Gastrocnemius medialis (tissue), 4 donors: ENCODE data around the gene SNX32. TPM values are rescaled to one million over a fixed set of nuclear protein-coding genes. Genes with fewer than 3 reads are reported as not detected.

ENCODE experiments used
- ATAC-seq, 2 donors: fragments of 150-250 bp; one replicate each; pipeline ENCODE4 v1.9.1; 2016
- DNase-seq, 2 donors: peaks; one replicate each; pipeline ENCODE4 v3.0.0-alpha.2; 2019
- H3K27ac ChIP-seq, 4 donors: fragments of 200-600 bp; sonication (generic); 1 replicate in 1 of 4; 2 replicates in 3 of 4; pipeline ENCODE4 v1.5.1; 2016 to 2018; ENCODE audit warnings: mild to moderate bottlenecking in 2 of 4, moderate library complexity in 1 of 4
- H3K27me3 ChIP-seq, 3 donors: fragments of 200-600 bp; sonication (generic) in 2 of 3; 1 replicate in 1 of 3; 2 replicates in 2 of 3; pipeline versions ENCODE4 v1.5.1 to v1.6.0; 2016 to 2019; ENCODE audit warnings: mild to moderate bottlenecking in 1 of 3, moderate library complexity in 1 of 3
- H3K36me3 ChIP-seq, 2 donors: fragments of 200-600 bp; sonication (generic) in 1 of 2; one replicate each; pipeline ENCODE4 v1.5.1; 2017 to 2018
- H3K4me1 ChIP-seq, 2 donors: fragments of 200-600 bp; sonication (generic) in 1 of 2; one replicate each; pipeline ENCODE4 v1.5.1; 2016 to 2017; ENCODE audit warnings: mild to moderate bottlenecking in 2 of 2
- H3K4me3 ChIP-seq, 4 donors: fragments of 200-600 bp; sonication (generic) in 3 of 4; 1 replicate in 1 of 4; 2 replicates in 3 of 4; pipeline ENCODE4 v1.5.1; 2016 to 2019; ENCODE audit warnings: mild to moderate bottlenecking in 2 of 4
- H3K9me3 ChIP-seq, 3 donors: fragments of 200-600 bp; sonication (generic) in 2 of 3; 1 replicate in 1 of 3; 2 replicates in 2 of 3; pipeline ENCODE4 v1.5.1; 2016 to 2019
- CTCF ChIP-seq, 5 experiments: fragments of 450-650 bp in 3 of 5; fragments of 200-600 bp in 2 of 5; sonication (generic) in 2 of 5; IDR thresholded peaks in 4 of 5; conservative IDR thresholded peaks in 1 of 5; 1 replicate in 4 of 5; 2 replicates in 1 of 5; pipeline ENCODE4 v1.5.1; 2016 to 2019; ENCODE audit warnings: antibody characterized with exemption in 5 of 5, mild to moderate bottlenecking in 3 of 5, moderate library complexity in 3 of 5
- POLR2A ChIP-seq, 2 donors: fragments of 450-650 bp; IDR thresholded peaks; one replicate each; pipeline ENCODE4 v1.6.1; 2017; ENCODE audit warnings: antibody characterized with exemption in 2 of 2, mild to moderate bottlenecking in 2 of 2, moderate library complexity in 2 of 2
- in situ Hi-C, 4 donors: fragments of 200-750 bp; cut with MboI; loops; one replicate each; pipeline versions ENCODE4 v1.15.0 to v1.8.0; 2017; ENCODE audit warnings: low sequenced_read_pairs in 4 of 4
- intact Hi-C: fragments of 100-400 bp; cut with DNase I; formaldehyde crosslinking; loops from one replicate; pipeline ENCODE4 v1.15.1; 2023; ENCODE audit warnings: low total_unique reads
- total RNA-seq, 4 donors: library from RNA; depleted of rRNA; stranded (reverse); fragments of >200 nt; gene quantifications; one replicate each; pipeline versions ENCODE4 v1.1.0 to v1.2.3, GENCODE V29; 2016

SNX32 gene
- total RNA-seq, 4 donors from 2014 or later: 0.11 TPM; not detected in 3

DNA sequence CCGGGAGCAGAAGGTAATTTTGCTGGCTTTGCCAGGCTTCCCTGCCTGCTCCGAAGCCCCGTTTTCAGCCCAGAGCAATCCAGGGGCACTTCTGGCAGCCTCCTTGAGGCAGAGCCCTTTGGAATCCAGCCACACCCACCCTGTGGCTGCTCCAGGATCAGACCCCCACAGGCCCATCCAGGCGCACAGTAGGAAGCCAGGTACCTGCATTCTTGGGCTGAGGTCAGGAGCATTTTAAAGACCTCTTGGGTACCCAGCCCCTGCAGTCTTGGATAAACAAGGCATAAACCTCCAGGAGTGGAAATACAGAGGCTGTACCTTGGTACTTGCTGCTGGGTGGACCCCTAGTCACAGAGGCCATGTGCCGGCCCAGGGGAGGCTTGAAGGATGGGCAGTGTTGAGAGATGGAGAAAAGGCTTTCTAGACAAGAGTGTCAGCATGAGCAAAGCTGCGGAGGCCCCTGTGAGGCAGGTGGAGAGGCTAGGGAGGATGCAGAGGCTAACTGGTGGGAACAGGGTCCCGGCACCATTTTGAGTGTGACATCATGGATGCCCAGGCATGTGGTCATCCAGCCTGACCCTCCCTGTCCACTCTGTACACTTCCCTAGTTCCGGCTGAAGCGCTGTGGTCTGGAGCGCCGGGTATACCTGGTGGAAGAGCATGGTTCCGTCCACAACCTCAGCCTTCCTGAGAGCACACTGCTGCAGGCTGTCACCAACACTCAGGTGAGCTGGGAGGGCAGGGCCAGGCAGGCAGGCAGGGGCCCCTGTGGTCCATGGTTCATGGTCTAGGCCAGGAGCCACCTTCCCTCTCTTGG, 30.3 kb downstream of the SNX32 start:
- no peak overlapping the region for H3K27ac ChIP-seq
- no peaks in the 10 kb centered on the region for H3K9me3 ChIP-seq
- H3K4me3 ChIP-seq: no peak overlapping the region
- in situ Hi-C loops (no loop called here), intact Hi-C loops (no loop called here)
- no peak for DNase-seq
- no peak for TF ChIP-seq POLR2A (IDR thresholded peaks at IDR 0.05)
- no peak for TF ChIP-seq CTCF (IDR thresholded peaks at IDR 0.05 in 4 of 5, conservative IDR thresholded peaks at IDR 0.05 in 1 of 5)
- peaks cover 15 to 16% of the 10 kb centered on the region in 2 donors for H3K4me1 ChIP-seq
- ATAC-seq: no peak
- peaks cover 0 to 55% of the 10 kb centered on the region in 2 donors for H3K36me3 ChIP-seq
- no peaks in the 10 kb centered on the region for H3K27me3 ChIP-seq

DNA sequence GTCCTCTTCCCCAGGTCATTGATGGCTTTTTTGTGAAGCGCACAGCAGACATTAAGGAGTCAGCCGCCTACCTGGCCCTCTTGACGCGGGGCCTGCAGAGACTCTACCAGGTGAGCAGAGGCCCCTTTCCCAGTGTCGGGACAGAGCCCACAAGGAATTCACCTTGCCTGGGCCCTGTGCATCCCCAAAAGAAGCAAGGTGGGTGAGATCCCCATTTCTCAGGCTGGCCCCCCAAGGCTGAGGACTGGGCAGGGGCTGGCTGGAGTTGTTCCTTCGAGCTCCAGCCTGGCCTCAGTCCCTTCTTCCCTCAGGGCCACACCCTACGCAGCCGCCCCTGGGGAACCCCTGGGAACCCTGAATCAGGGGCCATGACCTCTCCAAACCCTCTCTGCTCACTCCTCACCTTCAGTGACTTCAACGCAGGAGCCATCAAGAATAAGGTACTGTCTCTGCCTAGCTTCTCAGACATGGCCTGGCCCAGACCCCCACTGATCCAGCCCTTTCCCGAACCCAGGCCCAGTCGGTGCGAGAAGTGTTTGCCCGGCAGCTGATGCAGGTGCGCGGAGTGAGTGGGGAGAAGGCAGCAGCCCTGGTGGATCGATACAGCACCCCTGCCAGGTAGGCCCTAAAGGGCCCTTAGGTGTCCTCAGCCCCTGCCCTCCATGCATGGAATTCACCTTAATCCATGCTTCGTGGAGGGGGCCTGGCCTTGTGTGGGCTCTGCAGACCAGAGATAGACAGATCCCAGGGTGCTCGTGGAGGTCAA, 31.1 kb downstream of the SNX32 start:
- H3K27me3 ChIP-seq: no peaks in the 10 kb centered on the region
- intact Hi-C loops: no loop called here
- H3K36me3 ChIP-seq: peaks cover 0 to 55% of the 10 kb centered on the region in 2 donors
- no peak overlapping the region for H3K4me3 ChIP-seq
- DNase-seq: no peak
- no peak for ATAC-seq
- H3K9me3 ChIP-seq: no peaks in the 10 kb centered on the region
- TF ChIP-seq POLR2A (IDR thresholded peaks at IDR 0.05) (no peak), CTCF (IDR thresholded peaks at IDR 0.05 in 4 of 5, conservative IDR thresholded peaks at IDR 0.05 in 1 of 5) (no peak)
- peaks cover 15% of the 10 kb centered on the region in 2 donors for H3K4me1 ChIP-seq
- no peak overlapping the region for H3K27ac ChIP-seq
- in situ Hi-C loops: no loop called here

GRCh38 chr11:65865550-65866172, 31.9 kb downstream of the SNX32 start:
- intact Hi-C loops: no loop called here
- no peak for ATAC-seq

More at GRCh38 chr11:65865550-65866172, 31.9 kb downstream of the SNX32 start:
- H3K4me3 ChIP-seq: no peak overlapping the region
- no peak overlapping the region for H3K27ac ChIP-seq
- H3K4me1 ChIP-seq: peaks cover 15% of the 10 kb centered on the region in 2 donors
- no peak for DNase-seq
- H3K9me3 ChIP-seq: no peaks in the 10 kb centered on the region
- no peaks in the 10 kb centered on the region for H3K27me3 ChIP-seq
- no peak for TF ChIP-seq CTCF (IDR thresholded peaks at IDR 0.05 in 4 of 5, conservative IDR thresholded peaks at IDR 0.05 in 1 of 5)
- no peak for TF ChIP-seq POLR2A (IDR thresholded peaks at IDR 0.05)
- peaks cover 0 to 55% of the 10 kb centered on the region in 2 donors for H3K36me3 ChIP-seq
- in situ Hi-C loops: no loop called here
